ENCODE measurements around the gene AKT1.

The AKT1 gene

DNA sequence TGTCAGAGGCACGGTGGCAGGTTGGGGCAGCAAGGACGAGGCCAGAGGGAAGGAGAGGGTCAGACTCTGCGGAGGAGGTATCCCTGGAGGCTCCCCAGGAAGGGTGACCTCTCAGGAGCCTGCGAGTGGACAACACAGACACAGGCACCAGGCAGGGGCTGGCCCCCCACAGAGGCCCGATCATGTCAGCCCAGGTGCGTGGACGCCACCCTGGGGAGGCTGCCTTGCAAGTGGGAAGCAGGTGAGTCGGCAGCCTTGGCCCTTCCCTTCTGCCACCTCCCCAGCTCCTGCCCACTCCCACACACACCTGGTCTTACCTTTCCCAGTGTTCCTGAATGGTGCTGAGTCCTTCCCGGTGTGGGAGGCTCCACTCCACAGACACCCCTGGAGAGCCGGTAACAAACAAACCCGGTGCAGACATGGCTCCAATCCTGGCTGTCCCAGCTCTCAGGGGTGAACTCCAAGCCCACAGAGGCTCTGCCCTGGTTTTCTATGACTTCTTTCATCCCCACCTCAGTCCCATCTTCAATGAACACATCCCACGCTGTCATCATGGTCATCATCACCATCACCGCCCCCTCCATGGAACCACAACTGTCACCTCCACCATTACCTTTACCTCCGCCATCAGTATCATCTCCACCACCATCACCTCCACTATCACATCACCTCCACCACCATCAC is 10.5 kb upstream of the AKT1 start:
- TF ChIP-seq GATA3 (IDR thresholded peaks at IDR 0.05; ENCODE audit: low read depth, low read length) (no peak), GATA2 (IDR thresholded peaks at IDR 0.05; ENCODE audit: low read depth, low read length) (no peak)

DNA sequence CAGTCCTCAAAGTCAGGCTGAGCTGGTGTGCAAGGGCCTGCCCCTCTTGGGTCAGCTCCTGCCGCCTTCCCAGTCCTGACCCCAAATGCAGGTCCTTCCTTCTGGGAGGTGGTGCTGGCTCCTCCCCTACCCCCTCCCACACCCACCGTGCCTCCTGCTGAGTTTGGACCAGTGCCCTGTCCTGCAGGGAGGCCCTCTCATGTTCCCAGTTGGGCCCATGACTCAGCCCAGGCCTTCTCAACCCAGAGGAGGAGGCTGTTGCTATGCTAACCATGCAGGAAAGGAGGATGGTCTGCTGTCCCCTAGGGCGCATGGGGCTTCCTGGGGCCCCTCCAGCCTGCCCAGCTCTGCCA is 9.8 kb upstream of the AKT1 start:
- TF ChIP-seq GATA2 (IDR thresholded peaks at IDR 0.05; ENCODE audit: low read depth, low read length) (no peak), GATA3 (IDR thresholded peaks at IDR 0.05; ENCODE audit: low read depth, low read length) (no peak)

DNA sequence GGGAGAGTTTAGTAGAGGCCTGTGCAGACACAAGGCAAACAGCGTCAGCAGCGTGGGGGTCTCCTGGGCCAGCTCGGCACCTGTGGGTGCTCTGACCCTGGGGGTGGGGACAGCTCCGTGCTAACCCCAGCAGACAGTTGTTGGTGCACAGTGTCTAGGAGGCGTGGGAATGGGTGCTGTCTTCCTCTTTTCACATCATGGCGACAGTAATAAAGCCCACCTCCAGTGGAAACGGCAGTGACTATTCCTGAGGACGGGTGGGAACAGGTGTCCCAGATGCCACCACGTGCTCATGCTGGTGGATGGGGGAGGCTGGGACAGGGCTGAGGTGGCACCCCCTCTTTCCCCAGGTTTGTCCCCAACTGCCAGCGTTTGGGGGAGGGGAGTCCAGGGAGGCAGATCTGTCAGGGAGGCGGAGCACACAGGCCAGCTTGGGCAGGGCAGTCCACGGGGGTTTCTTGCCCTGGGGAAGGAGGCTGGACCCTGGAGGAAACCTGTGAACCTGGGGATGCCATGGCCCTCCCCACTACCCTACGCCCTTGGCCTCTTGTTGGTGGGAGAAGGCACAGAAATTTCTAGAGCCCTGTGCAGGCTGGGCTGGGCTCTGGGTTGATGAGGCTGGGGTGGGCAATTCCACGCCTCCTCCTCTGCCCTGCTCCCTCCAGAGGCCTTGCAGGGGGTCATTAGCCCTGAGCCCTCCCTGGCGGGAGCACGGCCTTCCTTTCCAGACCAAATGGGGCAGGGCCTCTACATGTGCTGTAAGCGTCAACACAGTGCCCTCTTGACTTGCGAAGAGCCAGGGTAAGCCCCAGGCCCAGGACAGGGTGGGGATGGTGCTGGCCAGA is 9.2 kb upstream of the AKT1 start:
- TF ChIP-seq GATA2 (IDR thresholded peaks at IDR 0.05; ENCODE audit: low read depth, low read length) (no peak), GATA3 (IDR thresholded peaks at IDR 0.05; ENCODE audit: low read depth, low read length) (no peak)

DNA sequence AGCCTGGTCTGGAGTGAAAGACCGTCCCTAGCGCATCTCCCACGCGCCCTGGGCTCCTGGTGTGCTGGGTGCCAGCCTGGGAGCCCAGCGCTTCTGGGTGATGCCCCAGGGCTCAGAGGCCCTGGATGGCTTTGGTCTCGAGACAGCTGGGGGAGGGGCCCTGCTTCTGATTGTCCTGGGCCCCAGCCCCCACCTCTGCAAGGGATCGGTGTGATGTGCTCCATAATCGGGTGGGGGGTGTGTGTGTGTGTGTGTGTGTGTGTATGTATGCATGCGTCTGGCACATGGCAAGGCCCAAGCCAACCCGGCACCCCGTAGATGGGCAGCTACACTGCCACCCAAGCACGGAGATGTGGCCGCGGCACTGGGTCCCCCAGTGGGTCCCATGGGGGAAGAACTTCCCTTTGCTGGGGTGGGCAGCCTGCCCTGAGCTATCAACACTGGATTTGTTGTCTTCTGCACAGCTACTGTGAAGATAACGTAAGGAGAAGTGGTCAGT is 8.4 kb upstream of the AKT1 start:
- no peak for TF ChIP-seq GATA2 (IDR thresholded peaks at IDR 0.05; ENCODE audit: low read depth, low read length)
- TF ChIP-seq GATA3 (IDR thresholded peaks at IDR 0.05; ENCODE audit: low read depth, low read length) = no peak

DNA sequence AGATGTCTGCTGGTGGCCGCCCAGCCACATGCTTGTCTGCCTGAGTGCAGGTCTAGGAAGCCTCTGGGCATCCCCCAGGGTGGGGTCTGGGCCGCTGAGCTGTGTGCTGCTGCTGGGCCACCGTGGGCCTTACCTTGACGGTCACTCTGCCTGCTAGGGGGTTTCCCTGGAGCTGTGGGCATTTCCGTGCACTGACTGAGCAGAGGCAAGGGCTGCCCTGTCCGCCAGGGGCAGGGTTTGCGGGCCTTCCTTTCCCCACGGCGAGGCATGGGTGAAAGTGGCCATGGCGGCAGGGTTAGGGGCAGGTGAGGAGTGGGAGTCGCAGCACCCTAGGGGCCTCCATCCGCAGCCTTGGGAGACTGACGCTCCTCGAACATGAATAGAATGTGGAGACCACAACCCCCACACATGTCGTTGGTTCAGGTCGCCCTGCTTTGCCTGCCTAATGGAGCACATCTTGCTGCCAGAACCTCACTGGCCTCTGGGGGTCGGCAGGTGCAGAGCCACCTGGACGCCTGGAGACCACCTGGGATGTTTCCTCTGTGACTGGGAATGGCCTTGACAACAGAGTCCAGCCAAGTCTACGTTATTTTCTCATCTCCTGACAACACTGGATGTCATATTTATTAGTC is 7.8 kb upstream of the AKT1 start:
- TF ChIP-seq GATA3 (IDR thresholded peaks at IDR 0.05; ENCODE audit: low read depth, low read length) = no peak
- no peak for TF ChIP-seq GATA2 (IDR thresholded peaks at IDR 0.05; ENCODE audit: low read depth, low read length)

DNA sequence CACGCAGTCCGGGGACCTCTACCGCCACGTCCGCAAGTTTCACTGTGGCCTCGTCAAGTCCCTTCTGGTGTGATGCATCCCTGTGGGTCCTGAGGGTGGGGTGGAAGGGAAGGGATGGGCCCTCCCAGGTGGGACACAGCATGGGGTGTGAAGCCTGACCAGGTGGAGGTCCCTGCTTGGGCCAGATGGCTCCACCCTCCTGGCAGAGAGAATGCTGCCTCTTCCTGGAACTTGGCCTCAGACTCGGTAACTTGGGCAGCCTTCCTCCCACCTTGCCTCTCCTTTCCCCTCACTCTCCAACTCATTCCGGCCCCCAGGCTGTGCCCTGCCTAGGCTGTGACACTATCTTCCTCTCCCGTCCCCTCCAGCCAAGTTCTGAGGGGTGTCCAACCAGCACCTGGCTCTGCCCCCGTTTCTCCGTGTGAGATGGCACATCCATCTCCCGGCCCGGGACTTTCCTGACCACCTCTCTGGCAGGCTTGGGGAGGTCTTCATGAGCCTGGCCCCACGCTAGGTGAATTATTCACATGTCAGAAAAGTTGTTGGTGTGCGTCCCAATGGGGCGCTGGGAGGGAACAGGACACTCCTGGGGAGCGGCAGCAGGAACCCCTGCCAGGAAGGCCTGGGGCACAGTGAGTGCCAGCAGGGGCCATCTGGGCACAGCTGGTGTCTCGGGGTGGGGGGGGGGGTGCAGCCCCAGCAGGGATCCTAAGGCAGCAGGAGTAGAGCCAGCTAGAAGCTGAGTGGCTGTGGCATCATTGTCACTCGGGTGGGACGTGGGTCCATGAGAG is 7.0 kb upstream of the AKT1 start:
- TF ChIP-seq GATA2 (IDR thresholded peaks at IDR 0.05; ENCODE audit: low read depth, low read length) (no peak), GATA3 (IDR thresholded peaks at IDR 0.05; ENCODE audit: low read depth, low read length) (no peak)

DNA sequence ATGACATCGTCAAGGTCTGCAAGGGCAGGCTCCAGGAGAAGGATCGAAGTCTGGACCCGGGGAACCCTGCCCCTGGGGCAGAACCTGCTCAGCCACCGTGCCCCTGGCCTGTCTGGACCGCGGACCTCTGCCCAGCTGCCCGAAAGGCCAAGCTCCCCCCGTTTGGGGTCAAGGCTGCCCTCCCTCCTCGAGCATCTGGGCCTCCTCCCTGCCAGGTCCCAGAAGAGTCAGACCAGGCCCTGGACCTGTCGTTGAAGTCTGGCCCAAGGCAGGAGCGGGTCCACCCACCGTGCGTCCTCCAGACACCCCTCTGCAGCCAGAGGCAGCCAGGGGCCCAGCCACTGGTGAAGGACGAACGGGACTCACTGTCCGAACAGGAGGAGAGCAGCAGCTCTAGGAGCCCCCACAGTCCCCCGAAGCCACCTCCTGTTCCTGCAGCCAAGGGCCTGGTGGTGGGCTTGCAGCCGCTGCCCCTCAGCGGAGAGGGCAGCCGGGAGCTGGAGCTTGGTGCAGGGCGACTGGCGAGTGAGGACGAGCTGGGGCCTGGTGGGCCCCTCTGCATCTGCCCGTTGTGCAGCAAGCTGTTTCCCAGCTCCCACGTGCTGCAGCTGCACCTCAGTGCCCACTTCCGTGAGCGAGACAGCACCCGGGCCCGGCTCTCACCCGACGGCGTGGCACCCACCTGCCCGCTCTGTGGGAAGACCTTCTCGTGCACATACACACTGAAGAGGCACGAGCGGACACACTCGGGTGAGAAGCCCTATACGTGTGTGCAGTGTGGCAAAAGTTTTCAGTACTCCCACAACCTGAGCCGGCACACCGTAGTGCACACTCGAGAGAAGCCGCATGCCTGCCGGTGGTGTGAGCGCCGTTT is 6.2 kb upstream of the AKT1 start:
- TF ChIP-seq GATA3 (IDR thresholded peaks at IDR 0.05; ENCODE audit: low read depth, low read length) (no peak), GATA2 (IDR thresholded peaks at IDR 0.05; ENCODE audit: low read depth, low read length) (no peak)

DNA sequence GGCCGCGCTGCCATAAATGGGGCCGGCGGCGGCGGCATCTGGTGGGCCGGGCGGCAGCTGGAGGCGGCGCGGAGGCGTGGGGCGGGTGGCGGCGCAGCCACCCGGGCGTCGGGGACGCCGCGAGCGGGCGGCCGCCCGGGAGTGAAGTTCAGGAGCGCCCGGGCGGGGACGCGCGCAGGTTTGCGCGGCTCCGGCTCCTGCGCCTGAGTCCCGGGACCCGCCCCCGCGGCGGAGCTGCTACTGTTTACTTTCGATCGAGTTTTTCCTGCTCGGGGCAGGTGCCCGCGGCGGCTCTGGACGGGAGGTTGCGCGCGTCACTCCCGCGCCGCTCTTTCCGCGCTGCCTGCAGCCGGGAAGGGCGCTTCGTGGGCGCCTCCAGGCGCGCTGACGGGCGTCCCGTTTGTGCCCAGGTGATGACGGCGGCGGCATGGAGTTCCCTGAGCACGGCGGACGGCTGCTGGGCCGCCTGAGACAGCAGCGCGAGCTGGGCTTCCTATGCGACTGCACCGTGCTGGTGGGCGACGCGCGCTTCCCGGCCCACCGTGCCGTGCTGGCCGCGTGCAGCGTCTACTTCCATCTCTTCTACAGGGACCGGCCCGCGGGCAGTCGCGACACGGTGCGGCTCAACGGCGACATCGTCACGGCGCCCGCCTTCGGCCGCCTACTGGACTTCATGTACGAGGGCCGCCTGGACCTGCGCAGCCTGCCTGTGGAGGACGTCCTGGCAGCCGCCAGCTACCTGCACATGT is 5.4 kb upstream of the AKT1 start, which contains the start of gene ZBTB42:
ZBTB42 (plus strand) TSS at position 331 of the 749 bp plus-strand sequence; CDS start at position 428, 97 bp downstream.
- TF ChIP-seq GATA3 (IDR thresholded peaks at IDR 0.05; ENCODE audit: low read depth, low read length) (no peak), GATA2 (IDR thresholded peaks at IDR 0.05; ENCODE audit: low read depth, low read length) (no peak)

DNA sequence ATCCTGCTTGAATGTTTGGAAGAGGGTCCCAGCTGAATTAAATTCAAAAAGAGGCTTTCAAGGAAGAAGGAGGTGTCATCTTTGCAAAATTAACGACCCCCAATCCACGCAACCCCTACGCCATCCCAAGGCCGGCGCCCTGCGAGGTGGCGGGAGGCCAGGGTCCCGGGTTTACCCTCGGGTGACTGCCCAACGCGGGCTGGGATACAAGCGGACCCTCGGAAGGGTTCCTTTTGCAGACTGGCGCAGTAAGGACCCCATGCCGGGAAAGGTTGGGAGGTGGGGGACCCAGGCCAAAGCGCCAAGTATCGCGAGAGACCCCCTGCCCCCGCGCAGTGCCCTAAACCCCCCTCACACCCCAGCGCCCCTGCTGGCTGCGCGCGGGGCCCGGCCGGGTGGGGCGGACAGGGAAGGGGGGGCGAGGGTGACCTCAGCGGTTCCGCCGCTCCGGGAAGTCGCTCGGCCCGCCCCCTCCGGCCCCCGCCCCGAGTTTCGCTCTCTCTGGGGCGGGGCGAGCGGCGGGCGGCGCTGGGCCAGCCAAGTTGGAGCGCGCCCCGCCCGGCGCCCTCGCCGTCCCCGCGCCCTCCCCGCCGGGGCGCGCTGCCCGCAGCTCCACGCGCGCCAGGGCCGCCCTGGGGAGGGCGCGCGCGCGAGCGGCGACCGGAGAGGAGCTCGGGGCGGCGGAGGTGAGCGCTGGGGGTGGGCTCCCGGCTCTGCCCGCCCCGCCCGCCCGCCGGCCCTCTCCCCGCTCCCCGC is 4.6 kb upstream of the AKT1 start:
- TF ChIP-seq GATA2 (IDR thresholded peaks at IDR 0.05; ENCODE audit: low read depth, low read length) (no peak), GATA3 (IDR thresholded peaks at IDR 0.05; ENCODE audit: low read depth, low read length) (no peak)

DNA sequence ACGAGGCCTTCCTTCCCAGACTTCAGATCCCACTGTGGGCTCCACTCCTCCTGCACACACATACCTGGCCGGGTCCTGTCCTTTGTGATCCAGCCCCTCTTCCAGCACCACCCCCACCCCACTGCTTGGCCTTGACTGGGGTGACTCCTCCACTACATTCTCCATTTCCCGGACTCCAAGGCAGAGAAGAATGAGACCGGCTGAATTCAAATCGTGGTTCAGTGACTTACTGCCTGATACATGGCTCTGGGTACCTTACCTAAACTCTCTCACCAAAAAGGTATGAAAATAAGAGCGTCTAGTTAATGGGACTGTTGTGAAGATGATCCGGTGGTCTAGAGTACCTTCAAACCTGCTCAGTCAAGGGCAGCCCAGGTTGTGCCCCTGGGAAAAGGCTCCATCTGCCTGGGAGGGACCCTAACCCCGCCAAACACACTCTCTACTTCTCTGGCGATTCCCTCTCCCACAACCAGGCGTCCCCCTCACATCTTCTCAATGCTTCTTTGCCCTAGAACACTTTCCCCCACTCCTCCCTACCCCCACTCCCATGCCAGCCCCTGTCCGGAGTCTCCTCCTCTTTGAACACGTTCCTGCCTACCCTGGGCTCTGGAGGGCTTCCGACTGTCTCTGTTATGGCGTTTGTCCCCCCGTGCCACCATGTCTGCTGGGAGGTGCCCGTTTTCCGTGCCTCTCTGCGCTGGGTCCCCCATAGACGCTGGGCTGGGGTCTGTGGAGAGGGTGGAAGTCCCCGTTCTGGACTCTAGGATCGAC is 3.9 kb upstream of the AKT1 start:
- TF ChIP-seq GATA2 (IDR thresholded peaks at IDR 0.05; ENCODE audit: low read depth, low read length) = no peak
- no peak for TF ChIP-seq GATA3 (IDR thresholded peaks at IDR 0.05; ENCODE audit: low read depth, low read length)
